ENCODE results near the gene TRIM44. TPM values are rescaled to one million over a fixed set of nuclear protein-coding genes. Genes with fewer than 3 reads are reported as not detected.

TRIM44 gene, protein sequence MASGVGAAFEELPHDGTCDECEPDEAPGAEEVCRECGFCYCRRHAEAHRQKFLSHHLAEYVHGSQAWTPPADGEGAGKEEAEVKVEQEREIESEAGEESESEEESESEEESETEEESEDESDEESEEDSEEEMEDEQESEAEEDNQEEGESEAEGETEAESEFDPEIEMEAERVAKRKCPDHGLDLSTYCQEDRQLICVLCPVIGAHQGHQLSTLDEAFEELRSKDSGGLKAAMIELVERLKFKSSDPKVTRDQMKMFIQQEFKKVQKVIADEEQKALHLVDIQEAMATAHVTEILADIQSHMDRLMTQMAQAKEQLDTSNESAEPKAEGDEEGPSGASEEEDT
- 10 to 100 TPM; 17.5 to 34.9 TPM for total RNA-seq

DNA sequence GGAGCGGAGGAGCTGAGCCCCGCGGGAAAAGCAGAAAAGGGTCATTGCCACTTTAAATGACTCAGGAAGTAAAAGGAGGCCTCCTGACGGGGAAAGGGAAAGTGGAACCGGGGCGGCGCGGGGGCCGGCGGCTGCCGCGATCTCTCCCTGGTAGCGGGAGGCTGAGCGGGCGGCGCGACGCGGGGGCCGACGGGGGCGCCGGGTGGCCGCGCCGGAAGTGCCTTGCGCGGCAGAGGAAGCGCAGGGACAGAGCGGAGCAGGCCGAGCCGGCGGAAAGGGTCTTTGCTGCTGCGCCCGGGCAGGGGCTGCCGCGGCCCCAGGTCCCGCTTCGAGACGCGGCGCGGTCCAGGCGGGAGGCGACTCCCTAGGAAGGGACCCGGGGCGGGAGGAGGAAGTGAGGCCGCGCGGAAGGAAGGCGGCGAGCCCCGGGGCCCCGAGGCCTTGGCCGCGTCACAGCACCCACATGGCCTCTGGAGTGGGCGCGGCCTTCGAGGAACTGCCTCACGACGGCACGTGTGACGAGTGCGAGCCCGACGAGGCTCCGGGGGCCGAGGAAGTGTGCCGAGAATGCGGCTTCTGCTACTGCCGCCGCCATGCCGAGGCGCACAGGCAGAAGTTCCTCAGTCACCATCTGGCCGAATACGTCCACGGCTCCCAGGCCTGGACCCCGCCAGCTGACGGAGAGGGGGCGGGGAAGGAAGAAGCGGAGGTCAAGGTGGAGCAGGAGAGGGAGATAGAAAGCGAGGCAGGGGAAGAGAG, at the start of gene TRIM44:
Gene TRIM44, plus strand, starts transcription at position 127 of the 759 bp plus-strand sequence. Its CDS starts 337 bp downstream, at position 464.
- DNase-seq (ENCODE audit: low spot score in 2 of 2) (peak; percentile 77 to 79), ATAC-seq (peak; percentile 87 to 91)
- Mint-ChIP-seq H3K36me3 (peaks cover 29 to 43% of the 10 kb centered on the region in 2 donors), H3K9me3 (peaks cover 18 to 24% of the 10 kb centered on the region in 2 donors), H3K27ac (peak within 1 kb of the TSS; percentile 91 to 94)

GRCh38 chr11:35614939-35615569, 47.5 kb upstream of the TRIM44 start:
- DNase-seq (ENCODE audit: low spot score in 2 of 2) (no peak), ATAC-seq (no peak)
- Mint-ChIP-seq H3K9me3 (no peaks in the 10 kb centered on the region), H3K36me3 (peaks cover 0 to 6% of the 10 kb centered on the region in 2 donors), H3K27ac (no peak overlapping the region)

GRCh38 chr11:35615921-35616900, 46.4 kb upstream of the TRIM44 start:
- DNase-seq (ENCODE audit: low spot score in 2 of 2) (no peak), ATAC-seq (peak in 1 of 2 donors; percentile 23)
- peaks cover 0 to 6% of the 10 kb centered on the region in 2 donors for H3K36me3 Mint-ChIP-seq
- H3K9me3 Mint-ChIP-seq = no peaks in the 10 kb centered on the region
- H3K27ac Mint-ChIP-seq = no peak overlapping the region

DNA sequence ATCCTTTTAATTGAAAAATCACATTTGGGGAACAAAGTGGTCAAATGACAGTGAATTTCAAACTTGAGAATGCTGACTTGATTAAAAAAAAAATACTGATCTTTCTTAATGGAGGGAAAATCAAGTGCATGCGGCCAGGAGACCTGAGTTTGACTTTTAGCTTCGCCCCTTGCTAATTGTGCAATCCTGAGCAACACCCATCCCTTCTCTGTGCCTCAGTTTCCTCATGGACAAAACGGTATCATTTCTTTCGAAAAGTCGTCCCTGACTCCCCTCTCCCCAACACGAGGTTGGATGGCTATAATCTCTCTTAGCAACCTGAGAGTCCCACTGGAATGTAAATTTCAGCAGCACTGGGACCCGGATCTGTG, 45.3 kb upstream of the TRIM44 start:
- peaks cover 0 to 6% of the 10 kb centered on the region in 2 donors for H3K36me3 Mint-ChIP-seq
- H3K27ac Mint-ChIP-seq = no peak overlapping the region
- ATAC-seq = no peak
- no peaks in the 10 kb centered on the region for H3K9me3 Mint-ChIP-seq
- DNase-seq (ENCODE audit: low spot score in 2 of 2) = no peak

- Mint-ChIP-seq H3K36me3 (peaks cover 0 to 6% of the 10 kb centered on the region in 2 donors), H3K9me3 (no peaks in the 10 kb centered on the region), H3K27ac (no peak within 1 kb of the TSS)
- ATAC-seq (peak; percentile 37 to 46), DNase-seq (ENCODE audit: low spot score in 2 of 2) (peak in 1 of 2 donors; percentile 18)
These were observed 44.7 kb upstream of the TRIM44 start, which contains the start of gene FJX1 for GRCh38 chr11:35617687-35618496. TSS of gene FJX1 (plus strand) at chr11:35618460. CDS start at chr11:35618637, 177 bp downstream.

GRCh38 chr11:35618497-35619115, 44.0 kb upstream of the TRIM44 start:
- Mint-ChIP-seq H3K27ac (no peak overlapping the region), H3K9me3 (no peaks in the 10 kb centered on the region), H3K36me3 (peaks cover 0 to 6% of the 10 kb centered on the region in 2 donors)
- DNase-seq (ENCODE audit: low spot score in 2 of 2) (peak in 1 of 2 donors; percentile 44), ATAC-seq (peak; percentile 55 to 67)

GRCh38 chr11:35619116-35619854, 43.3 kb upstream of the TRIM44 start:
- peak; percentile 34 to 64 for ATAC-seq
- H3K27ac Mint-ChIP-seq = no peak overlapping the region
- H3K36me3 Mint-ChIP-seq = peaks cover 0 to 6% of the 10 kb centered on the region in 2 donors
- no peaks in the 10 kb centered on the region for H3K9me3 Mint-ChIP-seq
- peak in 1 of 2 donors; percentile 31 for DNase-seq (ENCODE audit: low spot score in 2 of 2)

GRCh38 chr11:35619855-35620640, 42.5 kb upstream of the TRIM44 start:
- H3K36me3 Mint-ChIP-seq = peaks cover 0 to 6% of the 10 kb centered on the region in 2 donors
- ATAC-seq (no peak), DNase-seq (ENCODE audit: low spot score in 2 of 2) (no peak)
- H3K27ac Mint-ChIP-seq = no peak overlapping the region
- H3K9me3 Mint-ChIP-seq = no peaks in the 10 kb centered on the region

DNA sequence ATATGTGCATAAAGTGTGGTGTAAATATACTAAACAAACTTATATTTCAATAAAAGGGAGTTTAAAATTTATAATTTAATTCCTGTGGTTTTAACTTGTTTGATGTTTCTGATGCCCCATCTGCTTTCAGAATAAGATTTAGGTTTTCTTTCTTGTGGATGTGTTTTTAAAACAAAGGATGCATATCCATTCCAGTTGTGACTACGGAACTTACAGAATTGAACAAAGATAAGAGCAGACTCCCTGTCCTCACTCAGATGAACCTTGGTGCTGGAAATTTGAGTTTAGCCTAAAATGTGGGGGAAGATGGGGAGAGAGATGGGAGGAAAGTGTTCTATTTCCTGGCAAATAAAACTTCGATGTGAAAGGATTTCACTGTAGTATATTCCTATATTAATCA, 41.8 kb upstream of the TRIM44 start:
- DNase-seq (ENCODE audit: low spot score in 2 of 2) = no peak
- no peak for ATAC-seq
- Mint-ChIP-seq H3K9me3 (no peaks in the 10 kb centered on the region), H3K27ac (no peak overlapping the region), H3K36me3 (peaks cover 0 to 6% of the 10 kb centered on the region in 2 donors)

DNA sequence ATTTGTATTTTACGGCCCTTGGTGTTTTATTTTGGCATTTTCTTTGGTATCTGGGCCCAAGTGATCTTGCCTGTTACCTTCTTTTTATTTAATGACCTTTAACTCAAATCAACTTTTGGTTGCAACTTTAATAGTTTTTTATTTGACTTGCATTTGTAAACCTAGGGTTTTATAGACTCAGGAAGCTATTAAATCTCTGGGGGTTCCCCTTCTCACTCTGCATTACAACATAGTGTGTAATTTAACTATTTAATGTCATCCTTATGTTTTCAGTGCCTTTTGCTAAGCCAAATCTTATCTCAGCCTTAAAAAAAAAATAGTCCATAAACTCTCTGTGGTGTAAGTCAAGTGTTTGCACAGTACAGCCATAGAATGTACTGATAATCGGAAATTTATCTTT, 41.0 kb upstream of the TRIM44 start:
- no peak overlapping the region for H3K27ac Mint-ChIP-seq
- ATAC-seq (no peak), DNase-seq (ENCODE audit: low spot score in 2 of 2) (no peak)
- peaks cover 0 to 6% of the 10 kb centered on the region in 2 donors for H3K36me3 Mint-ChIP-seq
- H3K9me3 Mint-ChIP-seq = no peaks in the 10 kb centered on the region

- Mint-ChIP-seq H3K36me3 (peaks cover 0 to 6% of the 10 kb centered on the region in 2 donors), H3K27ac (no peak overlapping the region), H3K9me3 (no peaks in the 10 kb centered on the region)
- no peak for DNase-seq (ENCODE audit: low spot score in 2 of 2)
- no peak for ATAC-seq
These were observed 40.5 kb upstream of the TRIM44 start for GRCh38 chr11:35622070-35622469.

- DNase-seq (ENCODE audit: low spot score in 2 of 2) (no peak), ATAC-seq (no peak)
- no peak overlapping the region for H3K27ac Mint-ChIP-seq
- no peaks in the 10 kb centered on the region for H3K36me3 Mint-ChIP-seq
- H3K9me3 Mint-ChIP-seq = no peaks in the 10 kb centered on the region
These were observed 38.9 kb upstream of the TRIM44 start for GRCh38 chr11:35623621-35624168.

DNA sequence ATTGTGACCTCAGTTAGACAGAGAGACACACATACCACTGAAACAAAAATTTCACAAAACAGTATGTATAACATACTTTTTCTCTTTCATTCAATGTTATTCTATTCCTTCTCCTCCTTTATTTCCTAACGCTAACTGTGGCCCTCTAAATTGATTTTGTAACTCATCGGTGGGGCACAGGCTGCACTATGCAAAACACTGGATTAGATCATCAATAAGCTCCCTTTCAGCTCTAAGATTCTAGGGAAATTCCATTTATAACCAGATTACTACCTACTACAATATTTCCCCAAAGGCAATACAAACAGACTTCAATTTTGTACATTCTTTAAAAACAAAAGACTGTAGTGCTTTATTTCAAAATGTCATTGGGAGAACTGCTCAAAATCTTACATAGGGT, 38.3 kb upstream of the TRIM44 start:
- no peaks in the 10 kb centered on the region for H3K36me3 Mint-ChIP-seq
- H3K9me3 Mint-ChIP-seq = no peaks in the 10 kb centered on the region
- no peak overlapping the region for H3K27ac Mint-ChIP-seq
- DNase-seq (ENCODE audit: low spot score in 2 of 2) = no peak
- no peak for ATAC-seq

Measured in activated naive CD4-positive, alpha-beta T cell treated with anti-CD3 and anti-CD28 coated beads, Interleukin-2, amount 50 U/mL, for 72 hours (primary cell).